CD14-positive monocyte (primary cell): ENCODE data around the gene ARHGEF11. TPM values are rescaled to one million over a fixed set of nuclear protein-coding genes. Genes with fewer than 3 reads are reported as not detected.

Experiments used
- DNase-seq, 3 donors: peaks; one replicate each; pipeline ENCODE4 v3.0.0-alpha.2; 2011 to 2022
- H2AFZ ChIP-seq: 2 replicates; pipeline ENCODE4 v1.6.0; 2012; ENCODE audit warnings: mild to moderate bottlenecking, low read depth, low read length, inconsistent platforms; ENCODE audit not compliant: insufficient read depth, poor library complexity, severe bottlenecking
- H3K27ac ChIP-seq, 2 donors: 1 replicate in 1 of 2; 2 replicates in 1 of 2; pipeline ENCODE4 v1.5.1; 2012 to 2013; ENCODE audit warnings: low read length in 2 of 2, control low read depth in 1 of 2, inconsistent platforms in 1 of 2, low read depth in 1 of 2, mild to moderate bottlenecking in 1 of 2
- H3K27me3 ChIP-seq, 2 donors: one replicate each; pipeline versions ENCODE4 v1.6.0 to v1.6.1; 2011 to 2013; ENCODE audit warnings: low read length in 2 of 2; ENCODE audit not compliant: control insufficient read depth in 2 of 2, insufficient read depth in 2 of 2
- H3K36me3 ChIP-seq, 2 donors: replicated peaks in 1 of 2; 1 replicate in 1 of 2; 2 replicates in 1 of 2; pipeline versions ENCODE4 v1.5.1 to v1.6.1; 2012 to 2013; ENCODE audit warnings: low read length in 2 of 2, control low read depth in 1 of 2, inconsistent platforms in 1 of 2, mild to moderate bottlenecking in 1 of 2; ENCODE audit not compliant: insufficient read depth in 2 of 2, control insufficient read depth in 1 of 2
- H3K4me1 ChIP-seq, 2 donors: 1 replicate in 1 of 2; 2 replicates in 1 of 2; pipeline versions ENCODE4 v1.5.1 to v1.6.1; 2012 to 2013; ENCODE audit warnings: low read length in 2 of 2, control low read depth in 1 of 2, inconsistent platforms in 1 of 2, mild to moderate bottlenecking in 1 of 2, moderate library complexity in 1 of 2; ENCODE audit not compliant: insufficient read depth in 2 of 2, control insufficient read depth in 1 of 2
- H3K4me2 ChIP-seq: replicated peaks from 2 replicates; pipeline ENCODE3; 2012; ENCODE audit warnings: low read length, moderate library complexity, mild to moderate bottlenecking; ENCODE audit not compliant: poor library complexity, severe bottlenecking; ENCODE audit errors: extremely low read depth
- H3K4me3 ChIP-seq, 3 experiments: fragments of 200-600 bp in 1 of 3; sonication (generic) in 1 of 3; replicated peaks in 1 of 3; 1 replicate in 2 of 3; 2 replicates in 1 of 3; pipeline ENCODE4 v1.5.1; 2011 to 2013; ENCODE audit warnings: low read length in 3 of 3, mild to moderate bottlenecking in 3 of 3, control low read depth in 2 of 3, low read depth in 2 of 3, inconsistent platforms in 1 of 3, moderate library complexity in 1 of 3
- H3K79me2 ChIP-seq: 2 replicates; pipeline ENCODE4 v1.6.0; 2012; ENCODE audit warnings: mild to moderate bottlenecking, control low read depth, inconsistent platforms, low read length, moderate library complexity; ENCODE audit not compliant: insufficient read depth
- H3K9ac ChIP-seq: 2 replicates; pipeline ENCODE4 v1.6.0; 2017; ENCODE audit warnings: low read length, mild to moderate bottlenecking; ENCODE audit not compliant: insufficient read depth, poor library complexity, severe bottlenecking
- H3K9me3 ChIP-seq, 2 donors: replicated peaks in 1 of 2; 1 replicate in 1 of 2; 2 replicates in 1 of 2; pipeline versions ENCODE4 v1.5.1 to v1.6.1; 2012 to 2013; ENCODE audit warnings: low read length in 2 of 2, control low read depth in 1 of 2; ENCODE audit not compliant: control insufficient read depth in 1 of 2, insufficient read depth in 1 of 2
- H4K20me1 ChIP-seq: 2 replicates; pipeline ENCODE4 v1.6.0; 2012; ENCODE audit warnings: mild to moderate bottlenecking, low read length, control low read depth, moderate library complexity; ENCODE audit not compliant: insufficient read depth
- H3K27ac Mint-ChIP-seq, 7 donors: one replicate each; pipeline ENCODE4 v1.8.0; 2020; ENCODE audit warnings: mild to moderate bottlenecking in 7 of 7, mixed read lengths in 7 of 7, moderate library complexity in 6 of 7, inconsistent platforms in 2 of 7
- H3K27me3 Mint-ChIP-seq, 3 donors: one replicate each; pipeline ENCODE4 v1.8.0; 2021 to 2022; ENCODE audit warnings: low read depth in 3 of 3, mild to moderate bottlenecking in 3 of 3, mixed read lengths in 3 of 3, moderate library complexity in 3 of 3, inconsistent platforms in 1 of 3
- H3K36me3 Mint-ChIP-seq, 2 donors: one replicate each; pipeline ENCODE4 v1.8.0; 2020; ENCODE audit warnings: mixed read lengths in 2 of 2, inconsistent platforms in 1 of 2, mild to moderate bottlenecking in 1 of 2
- H3K4me1 Mint-ChIP-seq: one replicate; pipeline ENCODE4 v1.8.0; 2020; ENCODE audit warnings: mild to moderate bottlenecking, mixed read lengths
- H3K4me3 Mint-ChIP-seq, 2 donors: one replicate each; pipeline ENCODE4 v1.8.0; 2020; ENCODE audit warnings: mild to moderate bottlenecking in 2 of 2, mixed read lengths in 2 of 2, moderate library complexity in 1 of 2
- H3K9me3 Mint-ChIP-seq, 7 donors: one replicate each; pipeline ENCODE4 v1.8.0; 2020 to 2022; ENCODE audit warnings: mixed read lengths in 7 of 7, mild to moderate bottlenecking in 6 of 7, moderate library complexity in 6 of 7, inconsistent platforms in 2 of 7
- WGBS: methylation state at CpG from one replicate; pipeline ENCODE4 v1.1.5; 2013; ENCODE audit warnings: missing lambda C conversion rate; ENCODE audit not compliant: insufficient coverage; 5-methylcytosine and 5-hydroxymethylcytosine counted together
- intact Hi-C, 2 donors: fragments of 100-400 bp; cut with micrococcal nuclease; formaldehyde crosslinking; loops; one replicate each; pipeline versions ENCODE4 v1.15.0 to v1.15.1; 2023
- polyA plus RNA-seq, 3 donors: library from polyadenylated mRNA; depleted of rRNA in 1 of 3; unstranded in 2 of 3; stranded (reverse) in 1 of 3; fragments of 300-500 nt in 2 of 3; fragments of >200 nt in 1 of 3; fragmentation: Illumina TruSeq in 2 of 3; gene quantifications; 1 replicate in 2 of 3; 2 replicates in 1 of 3; pipeline ENCODE4 v1.2.3, GENCODE V29; 2012 to 2021
- TF ChIP-seq, protein P1 (sequence below): fragments of 200-600 bp; IDR thresholded peaks from one replicate; pipeline ENCODE4 v1.8.0; 2022; ENCODE audit warnings: antibody characterized with exemption, mild to moderate bottlenecking

ARHGEF11 gene
- polyA plus RNA-seq, 3 donors = 17.0 to 78.5 (median 17.7) TPM

GRCh38 chr1:156938813-156939212, 106.7 kb downstream of the ARHGEF11 start:
- Histone ChIP-seq H3K27me3 (no peaks in the 10 kb centered on the region), H3K4me2 (no peak overlapping the region), H4K20me1 (peaks cover 17% of the 10 kb centered on the region), H3K9me3 (no peaks in the 10 kb centered on the region), H3K79me2 (no peaks in the 10 kb centered on the region), H3K4me1 (no peaks in the 10 kb centered on the region), H3K27ac (no peak overlapping the region), H3K9ac (no peak overlapping the region), H3K36me3 (peaks cover 92 to 96% of the 10 kb centered on the region in 2 donors), H2AFZ (no peak overlapping the region), H3K4me3 (no peak overlapping the region)
- Mint-ChIP-seq H3K27ac (peak overlapping the region in 2 of 7 donors; percentile 30 to 76), H3K4me3 (no peak overlapping the region), H3K4me1 (no peaks in the 10 kb centered on the region), H3K36me3 (peaks cover 89 to 95% of the 10 kb centered on the region in 2 donors), H3K27me3 (peaks cover 0 to 2% (median 0%) of the 10 kb centered on the region in 3 donors), H3K9me3 (peaks cover 0 to 1% (median 0%) of the 10 kb centered on the region in 7 donors)
- no peak for DNase-seq
- TF ChIP-seq, protein P1, sequence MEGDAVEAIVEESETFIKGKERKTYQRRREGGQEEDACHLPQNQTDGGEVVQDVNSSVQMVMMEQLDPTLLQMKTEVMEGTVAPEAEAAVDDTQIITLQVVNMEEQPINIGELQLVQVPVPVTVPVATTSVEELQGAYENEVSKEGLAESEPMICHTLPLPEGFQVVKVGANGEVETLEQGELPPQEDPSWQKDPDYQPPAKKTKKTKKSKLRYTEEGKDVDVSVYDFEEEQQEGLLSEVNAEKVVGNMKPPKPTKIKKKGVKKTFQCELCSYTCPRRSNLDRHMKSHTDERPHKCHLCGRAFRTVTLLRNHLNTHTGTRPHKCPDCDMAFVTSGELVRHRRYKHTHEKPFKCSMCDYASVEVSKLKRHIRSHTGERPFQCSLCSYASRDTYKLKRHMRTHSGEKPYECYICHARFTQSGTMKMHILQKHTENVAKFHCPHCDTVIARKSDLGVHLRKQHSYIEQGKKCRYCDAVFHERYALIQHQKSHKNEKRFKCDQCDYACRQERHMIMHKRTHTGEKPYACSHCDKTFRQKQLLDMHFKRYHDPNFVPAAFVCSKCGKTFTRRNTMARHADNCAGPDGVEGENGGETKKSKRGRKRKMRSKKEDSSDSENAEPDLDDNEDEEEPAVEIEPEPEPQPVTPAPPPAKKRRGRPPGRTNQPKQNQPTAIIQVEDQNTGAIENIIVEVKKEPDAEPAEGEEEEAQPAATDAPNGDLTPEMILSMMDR = no peak
- WGBS = 91% methylated on average over 6 of the region's 7 CpGs
- intact Hi-C loops = loop anchor here in 1 of 2 donors (10.0 kb wide), 1 partner anchor 136 kb away; no protein-coding TSS in a partner anchor

DNA sequence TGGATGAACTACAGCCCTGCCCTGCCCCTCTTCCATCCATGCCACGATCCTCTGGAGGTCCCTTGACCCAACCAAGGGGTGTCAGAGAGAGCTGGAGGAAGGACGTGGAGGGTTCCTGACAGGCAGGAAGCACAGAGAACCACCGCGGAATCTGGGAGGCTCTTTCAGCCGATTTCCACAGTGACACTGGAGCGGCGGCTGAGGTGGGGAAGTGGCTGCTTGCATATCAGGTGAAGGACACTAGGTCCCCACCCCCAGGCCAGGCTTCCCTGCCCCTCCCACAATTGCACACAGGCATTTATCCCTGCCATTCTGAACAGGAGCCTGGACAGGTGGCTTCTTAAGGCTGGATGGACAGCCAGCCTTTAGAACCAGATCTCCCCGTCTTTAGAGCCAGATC, 107.7 kb downstream of the ARHGEF11 start:
- H3K4me1 Mint-ChIP-seq = no peaks in the 10 kb centered on the region
- Histone ChIP-seq H2AFZ (no peak overlapping the region), H3K9me3 (no peaks in the 10 kb centered on the region), H3K4me3 (no peak overlapping the region), H3K4me1 (no peaks in the 10 kb centered on the region), H3K27ac (no peak overlapping the region), H3K4me2 (no peak overlapping the region), H3K9ac (no peak overlapping the region), H3K36me3 (peaks cover 83 to 87% of the 10 kb centered on the region in 2 donors), H3K27me3 (no peaks in the 10 kb centered on the region), H3K79me2 (no peaks in the 10 kb centered on the region), H4K20me1 (peaks cover 12% of the 10 kb centered on the region)
- no CpG with 5 or more reads among the region's 8 CpGs for WGBS
- peak overlapping the region in 3 of 7 donors; percentile 60 to 71 (median 66) for H3K27ac Mint-ChIP-seq
- peaks cover 0 to 1% (median 0%) of the 10 kb centered on the region in 7 donors for H3K9me3 Mint-ChIP-seq
- TF ChIP-seq, protein P1 = no peak
- no peak for DNase-seq
- no peak overlapping the region for H3K4me3 Mint-ChIP-seq
- intact Hi-C loops = loop anchor here in 1 of 2 donors (10.0 kb wide), 1 partner anchor 137 kb away; no protein-coding TSS in a partner anchor
- peaks cover 80 to 86% of the 10 kb centered on the region in 2 donors for H3K36me3 Mint-ChIP-seq
- peaks cover 0 to 2% (median 0%) of the 10 kb centered on the region in 3 donors for H3K27me3 Mint-ChIP-seq
